ENCODE measurements around the gene HSPB8.

The HSPB8 gene

DNA sequence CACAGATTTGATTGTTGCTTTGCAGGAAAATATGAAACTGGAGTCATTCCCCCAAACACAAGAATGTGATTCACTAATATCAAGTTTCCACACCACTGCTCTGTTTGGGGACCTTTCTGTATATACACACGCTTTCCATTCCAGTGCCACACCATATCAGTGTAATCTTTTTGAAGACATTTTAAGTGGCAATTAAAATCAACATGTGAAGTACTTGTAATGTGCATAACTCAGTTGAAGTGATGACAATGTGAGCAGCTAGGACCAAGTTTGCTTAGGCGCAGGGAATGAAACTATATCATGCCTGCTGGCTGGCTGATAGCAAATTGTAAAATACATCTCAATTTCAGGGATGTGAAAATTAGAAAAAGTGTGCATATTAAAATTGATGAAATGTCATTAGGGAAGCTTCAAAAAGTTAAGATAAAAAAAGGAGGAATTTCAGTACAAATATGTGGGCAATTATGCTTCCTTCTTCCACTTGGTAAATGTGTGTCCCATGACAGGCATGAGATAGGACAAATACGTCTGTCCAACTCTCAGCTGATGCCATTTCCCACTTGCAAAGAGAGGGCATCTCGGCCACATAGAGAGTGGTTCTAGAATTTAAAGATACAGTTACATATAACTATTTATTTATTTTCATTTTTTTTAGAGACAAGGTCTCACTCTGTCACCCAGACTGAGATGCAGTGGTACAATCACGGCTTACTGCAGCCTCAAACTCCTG is 43.7 kb downstream of the HSPB8 start:
- no peak for DNase-seq (ENCODE audit: low read depth)
- TF ChIP-seq, protein P1, sequence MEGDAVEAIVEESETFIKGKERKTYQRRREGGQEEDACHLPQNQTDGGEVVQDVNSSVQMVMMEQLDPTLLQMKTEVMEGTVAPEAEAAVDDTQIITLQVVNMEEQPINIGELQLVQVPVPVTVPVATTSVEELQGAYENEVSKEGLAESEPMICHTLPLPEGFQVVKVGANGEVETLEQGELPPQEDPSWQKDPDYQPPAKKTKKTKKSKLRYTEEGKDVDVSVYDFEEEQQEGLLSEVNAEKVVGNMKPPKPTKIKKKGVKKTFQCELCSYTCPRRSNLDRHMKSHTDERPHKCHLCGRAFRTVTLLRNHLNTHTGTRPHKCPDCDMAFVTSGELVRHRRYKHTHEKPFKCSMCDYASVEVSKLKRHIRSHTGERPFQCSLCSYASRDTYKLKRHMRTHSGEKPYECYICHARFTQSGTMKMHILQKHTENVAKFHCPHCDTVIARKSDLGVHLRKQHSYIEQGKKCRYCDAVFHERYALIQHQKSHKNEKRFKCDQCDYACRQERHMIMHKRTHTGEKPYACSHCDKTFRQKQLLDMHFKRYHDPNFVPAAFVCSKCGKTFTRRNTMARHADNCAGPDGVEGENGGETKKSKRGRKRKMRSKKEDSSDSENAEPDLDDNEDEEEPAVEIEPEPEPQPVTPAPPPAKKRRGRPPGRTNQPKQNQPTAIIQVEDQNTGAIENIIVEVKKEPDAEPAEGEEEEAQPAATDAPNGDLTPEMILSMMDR (conservative IDR thresholded peaks at IDR 0.05; ENCODE audit: low read length): no peak
- no peak overlapping the region for H3K4me3 ChIP-seq (ENCODE audit: low read length)

- TF ChIP-seq, protein P1 (conservative IDR thresholded peaks at IDR 0.05; ENCODE audit: low read length): no peak
- DNase-seq (ENCODE audit: low read depth): no peak
- H3K4me3 ChIP-seq (ENCODE audit: low read length): no peak overlapping the region
Measured at GRCh38 chr12:119225454-119225853, 46.7 kb downstream of the HSPB8 start.

DNA sequence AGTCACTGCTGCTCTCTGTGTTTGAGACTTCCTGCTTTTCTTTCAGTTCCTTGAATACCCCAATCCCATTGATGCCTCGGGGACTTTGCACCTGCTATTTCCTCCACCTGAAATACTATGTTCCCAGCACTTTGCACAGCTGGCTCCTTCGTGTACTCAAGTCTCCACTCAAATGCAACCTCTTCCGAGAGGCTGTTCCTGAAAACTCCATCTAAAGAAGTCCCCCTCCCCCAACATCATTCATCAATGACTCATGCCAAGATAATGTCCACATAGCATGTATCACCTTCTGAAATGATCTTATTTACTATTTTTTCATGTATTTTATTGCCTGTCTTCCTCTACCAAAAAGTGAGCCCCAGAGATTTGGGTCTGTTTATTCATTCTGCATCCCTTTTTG is 48.6 kb downstream of the HSPB8 start:
- TF ChIP-seq, protein P1 (conservative IDR thresholded peaks at IDR 0.05; ENCODE audit: low read length): no peak
- no peak overlapping the region for H3K4me3 ChIP-seq (ENCODE audit: low read length)
- DNase-seq (ENCODE audit: low read depth): no peak

GRCh38 chr12:119229205-119229604 is 50.5 kb downstream of the HSPB8 start:
- no peak overlapping the region for H3K4me3 ChIP-seq (ENCODE audit: low read length)
- no peak for DNase-seq (ENCODE audit: low read depth)
- TF ChIP-seq, protein P1 (conservative IDR thresholded peaks at IDR 0.05; ENCODE audit: low read length): no peak

- H3K4me3 ChIP-seq (ENCODE audit: low read length): no peak overlapping the region
- TF ChIP-seq, protein P1 (conservative IDR thresholded peaks at IDR 0.05; ENCODE audit: low read length): no peak
- peak; percentile 4 for DNase-seq (ENCODE audit: low read depth)
Measured at GRCh38 chr12:119229837-119230236, 51.1 kb downstream of the HSPB8 start.

DNA sequence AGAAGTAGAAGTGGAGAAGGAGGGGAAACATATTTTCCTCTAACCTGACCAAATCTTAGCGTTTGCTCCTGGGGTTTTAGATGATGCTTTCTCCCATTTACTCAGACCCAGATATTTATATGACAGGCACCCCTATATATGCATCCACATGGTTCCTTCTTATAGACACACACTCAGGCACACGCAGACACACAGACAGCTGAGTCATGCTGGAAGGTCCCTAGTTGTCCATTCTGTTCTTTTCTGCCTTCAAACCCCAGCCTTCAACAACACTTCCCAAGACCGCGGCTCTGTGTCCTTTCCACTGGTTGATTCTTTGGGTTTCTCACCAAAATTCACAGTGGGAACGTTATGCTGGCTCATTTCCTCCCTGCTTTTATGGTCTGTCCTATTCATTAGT is 52.1 kb downstream of the HSPB8 start:
- no peak for DNase-seq (ENCODE audit: low read depth)
- no peak overlapping the region for H3K4me3 ChIP-seq (ENCODE audit: low read length)
- TF ChIP-seq, protein P1 (conservative IDR thresholded peaks at IDR 0.05; ENCODE audit: low read length): no peak

DNA sequence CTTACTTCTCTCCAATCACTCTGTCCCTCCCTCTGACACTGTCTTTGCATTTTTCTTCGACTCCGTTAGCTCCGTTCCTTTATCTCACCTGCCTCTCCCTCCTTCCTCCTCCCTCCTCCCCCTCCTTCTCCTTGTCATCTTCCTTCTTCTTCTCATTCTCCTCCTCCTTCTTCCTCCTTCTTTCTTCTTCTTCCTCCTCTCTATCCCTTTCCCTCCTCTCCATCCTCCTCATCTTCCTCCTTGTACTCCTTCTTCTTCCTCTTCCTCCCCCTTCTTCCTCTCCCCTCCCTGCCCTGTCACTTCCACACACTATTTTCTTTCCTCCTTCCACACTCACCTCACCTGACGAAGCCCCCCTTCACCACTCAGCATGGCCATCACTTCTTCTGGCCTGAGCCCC is 53.0 kb downstream of the HSPB8 start:
- DNase-seq (ENCODE audit: low read depth): no peak
- no peak overlapping the region for H3K4me3 ChIP-seq (ENCODE audit: low read length)
- TF ChIP-seq, protein P1 (conservative IDR thresholded peaks at IDR 0.05; ENCODE audit: low read length): no peak
